Upper lobe of right lung (tissue), 1 donor: ENCODE measurements around the gene NPLOC4. TPM values are rescaled to one million over a fixed set of nuclear protein-coding genes. Genes with fewer than 3 reads are reported as not detected.

Experiments
- ATAC-seq: fragments of 200-7000 bp; cut with Tn5 transposase; one replicate; pipeline ENCODE4 v1.9.1; 2020; ENCODE audit warnings: mild to moderate bottlenecking, moderate library complexity
- DNase-seq: peaks from one replicate; pipeline ENCODE4 v3.0.0-alpha.2; 2020
- H3K27ac ChIP-seq: fragments of 200-600 bp; one replicate; pipeline ENCODE4 v1.8.0; 2022
- H3K27me3 ChIP-seq: fragments of 200-600 bp; one replicate; pipeline ENCODE4 v1.8.0; 2022; ENCODE audit warnings: mild to moderate bottlenecking
- H3K36me3 ChIP-seq: fragments of 200-600 bp; one replicate; pipeline ENCODE4 v1.8.0; 2022
- H3K4me1 ChIP-seq: fragments of 200-600 bp; one replicate; pipeline ENCODE4 v1.8.0; 2022
- H3K4me3 ChIP-seq: fragments of 200-600 bp; one replicate; pipeline ENCODE4 v1.8.0; 2022; ENCODE audit warnings: mild to moderate bottlenecking
- H3K9me3 ChIP-seq: fragments of 200-600 bp; one replicate; pipeline ENCODE4 v1.8.0; 2022
- CTCF ChIP-seq: fragments of 200-600 bp; IDR thresholded peaks from one replicate; pipeline ENCODE4 v1.8.0; 2022; ENCODE audit warnings: antibody characterized with exemption
- intact Hi-C: fragments of 100-400 bp; cut with DNase I; formaldehyde crosslinking; loops from one replicate; pipeline ENCODE4 v1.11.0; 2022
- total RNA-seq: library from RNA; stranded (reverse); fragmentation: NEBNext Ultra II Directional; extraction: Animal tissue kit (Norgen Biotek cat#: 25700); gene quantifications from one replicate; pipeline ENCODE4 v1.2.1, GENCODE V29; 2021
- donor health status: DM: no; HTN: yes; CAD: no; lungs with severe emphysema.

The NPLOC4 gene
- total RNA-seq, 1 donor from 2014 or later = 93.6 TPM

- Histone ChIP-seq H3K4me3 (no peak overlapping the region), H3K27me3 (no peaks in the 10 kb centered on the region), H3K4me1 (peaks cover 8% of the 10 kb centered on the region), H3K36me3 (no peaks in the 10 kb centered on the region), H3K9me3 (no peaks in the 10 kb centered on the region), H3K27ac (no peak overlapping the region)
- ATAC-seq (no peak), DNase-seq (no peak)
- TF ChIP-seq CTCF = no peak
- intact Hi-C loops = no loop called here
These were observed 23.5 kb upstream of the NPLOC4 start for GRCh38 chr17:81660441-81660840.

- Histone ChIP-seq H3K4me1 (no peaks in the 10 kb centered on the region), H3K36me3 (no peaks in the 10 kb centered on the region), H3K4me3 (no peak overlapping the region), H3K27me3 (no peaks in the 10 kb centered on the region), H3K27ac (no peak overlapping the region), H3K9me3 (no peaks in the 10 kb centered on the region)
- intact Hi-C loops = no loop called here
- no peak for DNase-seq
- peak; percentile 34 for ATAC-seq
- TF ChIP-seq CTCF = no peak
These were observed 22.1 kb upstream of the NPLOC4 start for GRCh38 chr17:81659038-81659437.

- no peaks in the 10 kb centered on the region for H3K9me3 ChIP-seq
- no peak for DNase-seq
- no peaks in the 10 kb centered on the region for H3K36me3 ChIP-seq
- H3K27ac ChIP-seq = no peak overlapping the region
- TF ChIP-seq CTCF = no peak
- H3K27me3 ChIP-seq = no peaks in the 10 kb centered on the region
- intact Hi-C loops = no loop called here
- H3K4me3 ChIP-seq = no peak overlapping the region
- no peak for ATAC-seq
- H3K4me1 ChIP-seq = no peaks in the 10 kb centered on the region
These were observed 19.9 kb upstream of the NPLOC4 start for GRCh38 chr17:81656835-81657234.

- no peaks in the 10 kb centered on the region for H3K4me1 ChIP-seq
- H3K27me3 ChIP-seq = no peaks in the 10 kb centered on the region
- intact Hi-C loops = no loop called here
- DNase-seq (no peak), ATAC-seq (no peak)
- no peak within 1 kb of the TSS for H3K4me3 ChIP-seq
- no peak for TF ChIP-seq CTCF
- H3K36me3 ChIP-seq = no peaks in the 10 kb centered on the region
- H3K9me3 ChIP-seq = no peaks in the 10 kb centered on the region
- no peak within 1 kb of the TSS for H3K27ac ChIP-seq
These were observed 19.3 kb upstream of the NPLOC4 start, which contains the start of gene PDE6G for GRCh38 chr17:81656118-81656743. Gene PDE6G, minus strand, starts transcription at chr17:81656542. Its CDS starts 3,237 bp downstream, at chr17:81653305.

- intact Hi-C loops = no loop called here
- H3K27ac ChIP-seq = no peak overlapping the region
- H3K27me3 ChIP-seq = peaks cover 1% of the 10 kb centered on the region
- H3K9me3 ChIP-seq = no peaks in the 10 kb centered on the region
- DNase-seq (no peak), ATAC-seq (no peak)
- H3K4me1 ChIP-seq = no peaks in the 10 kb centered on the region
- H3K36me3 ChIP-seq = no peaks in the 10 kb centered on the region
- TF ChIP-seq CTCF = no peak
- H3K4me3 ChIP-seq = no peak overlapping the region
These were observed 18.6 kb upstream of the NPLOC4 start for GRCh38 chr17:81655378-81656117.
